Right lobe of liver (tissue), 6 donors: ENCODE data around the gene RHOD. TPM values are rescaled to one million over a fixed set of nuclear protein-coding genes. Genes with fewer than 3 reads are reported as not detected.
A peak's percentile ranks its signal among the peaks of the same experiment; 100 is the strongest.

Source experiments
- ATAC-seq, 4 donors: fragments of 200-7000 bp; cut with Tn5 transposase; one replicate each; pipeline ENCODE4 v1.9.1; 2020; ENCODE audit warnings: mild to moderate bottlenecking in 4 of 4, moderate library complexity in 4 of 4
- DNase-seq, 3 donors: peaks; one replicate each; pipeline ENCODE4 v3.0.0-alpha.2; 2020
- H3K27ac ChIP-seq, 3 donors: fragments of 200-600 bp; one replicate each; pipeline ENCODE4 v1.8.0; 2022
- H3K27me3 ChIP-seq, 2 donors: fragments of 200-600 bp; one replicate each; pipeline ENCODE4 v1.8.0; 2022
- H3K36me3 ChIP-seq, 4 donors: fragments of 200-600 bp; sonication (generic) in 1 of 4; one replicate each; pipeline versions ENCODE4 v1.5.1 to v1.8.0; 2017 to 2022; ENCODE audit warnings: control low read depth in 1 of 4
- H3K4me1 ChIP-seq, 4 donors: fragments of 200-600 bp; sonication (generic) in 1 of 4; one replicate each; pipeline versions ENCODE4 v1.5.1 to v1.8.0; 2017 to 2022; ENCODE audit warnings: control low read depth in 1 of 4
- H3K4me3 ChIP-seq, 3 donors: fragments of 200-600 bp; one replicate each; pipeline ENCODE4 v1.8.0; 2022
- H3K9me3 ChIP-seq, 4 donors: fragments of 200-600 bp; sonication (generic) in 1 of 4; one replicate each; pipeline versions ENCODE4 v1.5.1 to v1.8.0; 2017 to 2022; ENCODE audit warnings: control low read depth in 1 of 4
- POLR2A ChIP-seq: fragments of 450-650 bp; IDR thresholded peaks from one replicate; pipeline ENCODE4 v1.6.1; 2017; ENCODE audit warnings: antibody characterized with exemption, mild to moderate bottlenecking
- WGBS: methylation state at CpG from one replicate; pipeline ENCODE4 v1.1.6; 2018; ENCODE audit warnings: low coverage, low lambda C conversion rate; ENCODE audit not compliant: insufficient coverage; ENCODE audit errors: missing lambda C conversion rate; 5-methylcytosine and 5-hydroxymethylcytosine counted together
- intact Hi-C, 2 donors: fragments of 100-400 bp; cut with DNase I; formaldehyde crosslinking; loops; one replicate each; pipeline versions ENCODE4 v1.11.2 to v1.14.1; 2022
- total RNA-seq, 6 experiments: library from RNA; depleted of rRNA in 2 of 6; stranded (reverse); fragments of >200 nt in 2 of 6; fragmentation: NEBNext Ultra II Directional in 3 of 6; extraction: Animal tissue kit (Norgen Biotek cat#: 25700) in 3 of 6; gene quantifications; one replicate each; pipeline versions ENCODE4 v1.1.0 to v1.2.4, GENCODE V29; 2016 to 2023
- TF ChIP-seq, protein P1 (sequence below), 4 donors: fragments of 200-600 bp in 3 of 4; fragments of 450-650 bp in 1 of 4; IDR thresholded peaks; one replicate each; pipeline versions ENCODE4 v1.5.1 to v1.8.0; 2016 to 2022; ENCODE audit warnings: antibody characterized with exemption in 4 of 4, mild to moderate bottlenecking in 2 of 4
- donor health status: DM: no; HTN: yes; CAD: no.
- donor health status: DM: no; HTN: no; CAD: no.
- donor health status: DM: no; HTN: no; CAD: no.
- donor health status: DM: no; HTN: yes; CAD: no.
- donor health status: DM: no; HTN: yes; CAD: no.

RHOD gene
- total RNA-seq, 6 experiments from 2014 or later, result 17.8 to 106 (median 47.3) TPM

- DNase-seq, result peak in 1 of 3 donors; percentile 31
- intact Hi-C loops, result no loop called here
- Histone ChIP-seq H3K4me1 (peaks cover 0 to 26% (median 7%) of the 10 kb centered on the region in 4 donors), H3K9me3 (no peaks in the 10 kb centered on the region), H3K4me3 (no peak overlapping the region), H3K27ac (no peak overlapping the region), H3K27me3 (no peaks in the 10 kb centered on the region), H3K36me3 (no peaks in the 10 kb centered on the region)
- ATAC-seq, result no peak
- TF ChIP-seq, protein P1, sequence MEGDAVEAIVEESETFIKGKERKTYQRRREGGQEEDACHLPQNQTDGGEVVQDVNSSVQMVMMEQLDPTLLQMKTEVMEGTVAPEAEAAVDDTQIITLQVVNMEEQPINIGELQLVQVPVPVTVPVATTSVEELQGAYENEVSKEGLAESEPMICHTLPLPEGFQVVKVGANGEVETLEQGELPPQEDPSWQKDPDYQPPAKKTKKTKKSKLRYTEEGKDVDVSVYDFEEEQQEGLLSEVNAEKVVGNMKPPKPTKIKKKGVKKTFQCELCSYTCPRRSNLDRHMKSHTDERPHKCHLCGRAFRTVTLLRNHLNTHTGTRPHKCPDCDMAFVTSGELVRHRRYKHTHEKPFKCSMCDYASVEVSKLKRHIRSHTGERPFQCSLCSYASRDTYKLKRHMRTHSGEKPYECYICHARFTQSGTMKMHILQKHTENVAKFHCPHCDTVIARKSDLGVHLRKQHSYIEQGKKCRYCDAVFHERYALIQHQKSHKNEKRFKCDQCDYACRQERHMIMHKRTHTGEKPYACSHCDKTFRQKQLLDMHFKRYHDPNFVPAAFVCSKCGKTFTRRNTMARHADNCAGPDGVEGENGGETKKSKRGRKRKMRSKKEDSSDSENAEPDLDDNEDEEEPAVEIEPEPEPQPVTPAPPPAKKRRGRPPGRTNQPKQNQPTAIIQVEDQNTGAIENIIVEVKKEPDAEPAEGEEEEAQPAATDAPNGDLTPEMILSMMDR (IDR thresholded peaks at IDR 0.05), result no peak
- no peak for TF ChIP-seq POLR2A
- WGBS, result 100% methylated on average over 2 of the region's 5 CpGs
These were observed 56.6 kb downstream of the RHOD start for GRCh38 chr11:67113231-67113721.

GRCh38 chr11:67114275-67114896 lies 57.7 kb downstream of the RHOD start:
- intact Hi-C loops, result no loop called here
- no peaks in the 10 kb centered on the region for H3K27me3 ChIP-seq
- 39% methylated on average over 8 of the region's 10 CpGs for whole genome bisulfite sequencing
- TF ChIP-seq, protein P1 (IDR thresholded peaks at IDR 0.05), result no peak
- no peak for TF ChIP-seq POLR2A
- H3K36me3 ChIP-seq, result no peaks in the 10 kb centered on the region
- no peaks in the 10 kb centered on the region for H3K9me3 ChIP-seq
- peak overlapping the region; percentile 21 to 76 (median 67) for H3K27ac ChIP-seq
- H3K4me3 ChIP-seq, result peak overlapping the region in 1 of 3 donors; percentile 22
- ATAC-seq (no peak), DNase-seq (peak in 1 of 3 donors; percentile 50)
- peaks cover 0 to 26% (median 7%) of the 10 kb centered on the region in 4 donors for H3K4me1 ChIP-seq

- intact Hi-C loops, result no loop called here
- Histone ChIP-seq H3K27ac (no peak overlapping the region), H3K4me1 (peaks cover 0 to 23% (median 4%) of the 10 kb centered on the region in 4 donors), H3K9me3 (no peaks in the 10 kb centered on the region), H3K27me3 (no peaks in the 10 kb centered on the region), H3K4me3 (no peak overlapping the region), H3K36me3 (no peaks in the 10 kb centered on the region)
- ATAC-seq, result no peak
- no peak for TF ChIP-seq POLR2A
- TF ChIP-seq, protein P1 (IDR thresholded peaks at IDR 0.05), result no peak
- 82% methylated on average over 3 of the region's 3 CpGs for WGBS
- DNase-seq, result no peak
These were observed 60.1 kb downstream of the RHOD start for GRCh38 chr11:67116758-67117105.

- TF ChIP-seq POLR2A, result no peak
- TF ChIP-seq, protein P1 (IDR thresholded peaks at IDR 0.05), result no peak
- no peaks in the 10 kb centered on the region for H3K9me3 ChIP-seq
- intact Hi-C loops, result no loop called here
- peaks cover 0 to 27% (median 4%) of the 10 kb centered on the region in 4 donors for H3K4me1 ChIP-seq
- peak overlapping the region; percentile 29 to 78 (median 39) for H3K4me3 ChIP-seq
- WGBS, result 59% methylated on average over 7 of the region's 7 CpGs
- H3K27me3 ChIP-seq, result no peaks in the 10 kb centered on the region
- H3K36me3 ChIP-seq, result no peaks in the 10 kb centered on the region
- DNase-seq, result no peak
- ATAC-seq, result no peak
- H3K27ac ChIP-seq, result peak overlapping the region; percentile 92 to 99 (median 97)
These were observed 60.5 kb downstream of the RHOD start for GRCh38 chr11:67117176-67117575.
